UCSD-AML1 (cell line): ENCODE results near the gene PGP.
A peak's percentile ranks its signal among the peaks of the same experiment; 100 is the strongest.
"Not testable (repeated sequence)": the region's sequence is repeated elsewhere in the genome, so short reads cannot be mapped to it uniquely, and the experiment has no call there.

ENCODE experiments used
- DNase-seq: peaks from one replicate; lab custom pipeline; 2025; ENCODE audit not compliant: unreplicated experiment; lab: John Stamatoyannopoulos, UW

Gene PGP, protein sequence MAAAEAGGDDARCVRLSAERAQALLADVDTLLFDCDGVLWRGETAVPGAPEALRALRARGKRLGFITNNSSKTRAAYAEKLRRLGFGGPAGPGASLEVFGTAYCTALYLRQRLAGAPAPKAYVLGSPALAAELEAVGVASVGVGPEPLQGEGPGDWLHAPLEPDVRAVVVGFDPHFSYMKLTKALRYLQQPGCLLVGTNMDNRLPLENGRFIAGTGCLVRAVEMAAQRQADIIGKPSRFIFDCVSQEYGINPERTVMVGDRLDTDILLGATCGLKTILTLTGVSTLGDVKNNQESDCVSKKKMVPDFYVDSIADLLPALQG

DNA sequence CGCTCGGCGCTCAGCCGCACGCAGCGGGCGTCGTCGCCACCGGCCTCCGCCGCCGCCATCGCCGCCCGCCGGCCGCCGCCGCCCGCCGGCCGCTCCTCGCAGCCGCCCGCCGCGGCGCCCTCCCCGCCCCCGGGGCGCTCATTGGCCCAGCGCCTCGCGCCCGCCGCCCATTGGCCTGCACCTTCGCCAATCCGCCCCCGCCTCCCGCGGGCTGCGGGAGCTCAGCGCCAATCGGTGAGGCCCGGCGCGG lies at the start of gene PGP:
Gene PGP (minus strand): TSS at position 122 of the 250 bp plus-strand sequence. CDS start 63 bp downstream, at position 59.
- DNase-seq = no peak

DNA sequence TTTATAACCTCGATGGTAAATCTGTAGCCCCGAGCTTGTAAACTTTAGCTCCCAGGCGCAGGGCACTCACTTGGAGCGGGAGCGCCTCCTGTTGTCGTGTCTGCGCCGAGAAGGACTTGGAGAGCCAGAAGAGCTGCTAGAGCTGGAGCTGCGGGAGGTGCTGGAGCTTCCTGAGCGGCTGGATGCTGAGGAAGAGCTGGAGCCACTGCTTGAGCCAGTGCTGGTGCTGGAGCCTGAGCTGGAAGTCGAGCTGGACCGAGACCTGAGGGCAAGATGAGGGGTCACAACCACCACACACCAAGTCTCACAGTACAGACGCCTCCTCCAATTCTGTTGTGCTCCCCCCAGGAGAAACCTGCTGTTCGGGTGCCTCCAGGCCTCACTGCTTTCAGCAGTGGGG lies 48.4 kb upstream of the PGP start:
- DNase-seq = not testable (repeated sequence)

DNA sequence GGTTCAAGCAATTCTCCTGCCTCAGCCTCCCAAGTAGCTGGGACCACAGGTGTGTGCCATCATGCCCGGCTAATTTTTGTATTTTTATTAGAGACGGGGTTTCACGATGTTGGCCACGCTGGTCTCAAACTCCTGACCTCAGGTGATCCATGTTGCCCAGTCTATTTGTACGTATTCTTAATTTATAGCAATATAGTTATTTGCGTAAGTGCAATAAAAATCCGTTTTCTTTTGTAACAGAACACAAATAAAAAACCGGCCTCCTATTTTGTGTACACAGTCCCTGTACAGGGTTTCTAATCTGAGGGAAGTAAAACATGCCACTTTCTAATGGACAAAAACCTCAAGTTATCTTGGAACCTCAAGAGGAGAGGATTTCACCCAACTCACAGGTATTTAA lies 45.6 kb upstream of the PGP start:
- no peak for DNase-seq

DNA sequence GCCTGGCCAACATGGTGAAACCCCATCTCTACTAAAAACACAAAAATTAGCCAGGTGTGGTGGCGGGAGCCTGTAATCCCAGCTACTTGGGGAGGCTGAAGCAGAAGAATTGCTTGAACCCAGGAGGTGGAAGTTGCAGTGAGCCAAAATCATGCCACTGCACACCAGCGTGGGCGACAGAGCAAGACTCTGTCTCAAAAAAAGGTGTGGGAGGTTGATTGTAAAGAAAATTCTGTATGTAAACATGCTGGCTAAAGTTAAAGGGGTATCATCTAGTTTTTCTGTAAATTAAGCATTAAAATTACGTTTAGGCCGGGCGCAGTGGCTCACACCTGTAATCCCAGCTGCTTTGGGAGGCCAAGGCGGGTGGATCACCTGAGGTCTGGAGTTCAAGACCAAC lies 43.9 kb upstream of the PGP start:
- DNase-seq = not testable (repeated sequence)

DNA sequence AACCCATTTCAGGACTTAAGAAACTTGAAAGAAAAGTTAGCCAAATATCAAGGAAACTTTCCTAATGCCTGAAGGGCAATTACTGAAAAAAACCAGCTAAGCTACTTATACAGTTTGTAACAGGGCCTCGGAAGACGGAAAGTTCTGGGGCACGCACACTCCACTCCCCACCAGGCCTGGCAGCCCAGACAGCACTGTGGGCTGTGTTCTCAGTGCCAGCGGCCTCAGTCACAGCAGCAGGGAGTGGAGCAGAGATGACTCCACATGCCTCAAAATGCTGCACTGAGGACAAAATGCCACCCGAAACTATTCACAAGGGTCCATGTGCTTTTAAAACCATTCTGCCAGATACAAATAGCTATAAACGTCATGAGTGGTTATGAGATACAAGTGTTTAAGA lies 43.1 kb upstream of the PGP start:
- no peak for DNase-seq

DNA sequence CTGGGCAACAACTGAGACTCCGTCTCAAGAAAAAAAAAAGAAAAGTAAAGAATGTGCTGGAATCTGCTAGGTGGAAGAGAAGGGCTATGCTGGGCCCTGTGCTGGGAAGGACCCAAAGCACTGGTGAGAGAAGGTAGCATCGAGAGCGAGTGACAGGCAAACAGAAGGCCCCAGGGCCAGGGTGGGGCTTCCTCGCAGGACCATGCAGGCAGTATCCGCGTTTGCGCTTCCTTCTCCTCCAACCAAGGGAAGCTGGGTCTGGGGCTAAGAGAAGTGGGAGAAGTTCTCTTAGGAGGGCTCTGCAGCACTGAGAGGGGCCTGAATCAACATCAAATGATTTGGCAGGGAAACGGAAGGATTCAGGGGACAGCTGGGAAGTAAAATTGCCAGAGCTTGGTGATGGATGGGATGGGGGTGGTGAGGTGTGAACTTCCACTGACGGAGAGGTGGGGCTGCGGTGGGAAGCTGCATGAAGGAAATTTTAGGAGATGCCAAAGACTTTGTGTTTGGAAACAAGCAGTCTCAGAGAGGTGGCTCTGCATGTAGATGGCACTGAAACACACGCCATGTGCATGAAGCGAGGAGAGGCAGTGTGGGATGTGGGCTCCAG lies 42.0 kb upstream of the PGP start:
- DNase-seq = no peak

DNA sequence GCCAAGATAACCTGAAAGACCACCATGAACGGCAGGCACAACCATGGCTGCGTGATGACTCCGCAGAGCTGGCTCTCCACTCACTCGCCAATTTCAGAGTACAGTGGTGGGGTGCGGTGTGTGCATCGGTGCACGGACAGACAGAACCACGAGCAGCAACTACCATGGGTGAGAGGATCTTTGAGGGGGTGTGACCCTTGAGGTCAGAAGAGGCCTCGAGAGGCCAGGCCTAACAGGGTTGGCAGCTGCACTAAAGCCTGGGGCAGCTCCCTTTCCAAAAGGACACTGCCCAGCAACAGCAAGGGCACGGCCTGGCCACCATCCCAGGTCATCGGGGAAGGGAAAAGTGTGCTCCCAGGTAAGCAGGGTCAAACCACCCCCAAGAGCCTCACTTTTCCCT lies 38.7 kb upstream of the PGP start:
- DNase-seq = no peak

DNA sequence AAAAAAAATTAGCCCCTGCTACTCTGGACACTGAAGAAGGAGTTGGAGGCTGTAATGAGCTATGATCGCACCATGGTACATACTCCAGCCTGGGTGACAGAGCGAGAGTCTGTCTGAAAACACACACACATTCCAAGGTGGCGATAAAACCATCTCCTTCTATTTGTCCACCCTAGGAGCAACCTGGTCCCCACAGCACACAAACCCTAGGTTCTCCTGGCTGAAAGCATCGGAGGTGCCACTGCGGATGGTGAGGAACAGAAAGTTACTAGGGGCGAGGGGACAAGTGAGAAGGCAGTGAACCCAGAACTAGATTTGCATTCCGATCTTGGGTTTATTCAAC lies 38.1 kb upstream of the PGP start:
- no peak for DNase-seq

DNA sequence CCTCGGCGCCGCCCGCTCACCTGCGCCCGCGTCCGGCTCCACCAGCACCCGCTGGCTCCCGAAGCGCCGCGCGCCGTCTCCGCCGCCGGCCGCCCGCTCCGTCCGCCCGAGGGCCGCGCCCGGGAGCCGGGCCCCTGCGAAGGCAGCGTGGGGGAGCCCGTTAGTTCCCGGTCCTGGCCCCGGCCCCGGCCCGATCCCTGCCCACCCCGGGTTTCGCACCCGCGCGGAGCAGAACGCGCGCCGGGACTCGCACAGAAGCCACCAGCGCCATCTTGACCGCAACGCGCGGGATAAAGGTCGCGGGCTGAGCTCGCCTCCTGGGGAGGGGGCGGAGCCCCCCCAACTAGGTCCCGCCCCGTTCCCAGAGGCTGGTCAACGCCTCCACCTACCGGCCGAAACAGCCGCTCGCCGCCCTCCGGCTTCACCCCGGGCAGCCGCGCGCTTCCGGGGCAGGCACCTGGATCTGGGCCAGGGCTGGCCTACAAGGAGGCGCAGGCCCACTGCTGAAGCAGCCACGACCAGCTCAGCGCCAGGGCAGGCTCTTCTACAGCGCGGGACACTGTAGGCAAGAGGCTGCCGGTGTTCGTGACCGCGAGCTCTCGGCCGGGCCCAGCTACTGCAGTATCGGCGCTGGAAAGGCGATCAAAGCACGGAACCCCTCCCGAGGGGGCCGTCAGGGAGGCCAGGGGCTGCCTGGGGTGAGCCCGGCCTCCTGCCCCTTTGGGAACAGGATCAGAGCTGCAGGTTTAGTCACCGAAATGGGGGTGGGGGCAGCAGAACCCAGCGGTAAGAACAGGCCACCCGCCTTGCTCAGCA lies 36.9 kb upstream of the PGP start, which contains the start of gene ECI1:
Gene ECI1 (minus strand): TSS at position 292 of the 816 bp plus-strand sequence. CDS start 21 bp downstream, at position 271.
- DNase-seq = peak; percentile 95

DNA sequence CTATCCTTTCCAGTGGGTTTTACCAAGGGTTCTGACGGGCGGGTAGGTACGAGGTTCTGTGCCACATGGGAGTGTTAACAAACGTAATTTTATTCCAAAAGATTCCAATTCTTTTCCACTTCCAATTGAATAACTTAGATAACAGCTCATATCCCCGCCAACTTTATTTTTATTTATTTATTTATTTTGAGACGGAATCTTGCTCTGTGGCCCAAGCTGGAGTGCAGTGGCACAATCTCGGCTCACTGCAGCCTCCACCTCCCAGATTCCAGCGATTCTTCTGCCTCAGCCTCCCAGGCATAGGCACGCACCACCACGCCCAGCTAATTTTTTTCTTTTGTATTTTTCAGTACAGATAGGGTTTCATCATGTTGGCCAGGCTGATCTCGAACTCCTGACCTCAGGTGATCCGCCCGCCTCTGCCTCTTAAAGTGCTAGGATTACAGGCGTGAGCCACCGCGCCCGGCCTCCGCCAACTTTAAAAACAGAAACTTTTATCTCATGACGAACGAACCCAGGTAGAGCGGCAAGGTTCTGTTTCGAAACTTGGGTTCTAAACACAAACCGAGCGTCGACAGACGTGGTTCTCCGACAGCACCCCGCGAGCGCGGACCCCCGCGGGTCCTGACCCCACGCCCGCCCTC lies 36.1 kb upstream of the PGP start:
- DNase-seq = peak; percentile 44

DNA sequence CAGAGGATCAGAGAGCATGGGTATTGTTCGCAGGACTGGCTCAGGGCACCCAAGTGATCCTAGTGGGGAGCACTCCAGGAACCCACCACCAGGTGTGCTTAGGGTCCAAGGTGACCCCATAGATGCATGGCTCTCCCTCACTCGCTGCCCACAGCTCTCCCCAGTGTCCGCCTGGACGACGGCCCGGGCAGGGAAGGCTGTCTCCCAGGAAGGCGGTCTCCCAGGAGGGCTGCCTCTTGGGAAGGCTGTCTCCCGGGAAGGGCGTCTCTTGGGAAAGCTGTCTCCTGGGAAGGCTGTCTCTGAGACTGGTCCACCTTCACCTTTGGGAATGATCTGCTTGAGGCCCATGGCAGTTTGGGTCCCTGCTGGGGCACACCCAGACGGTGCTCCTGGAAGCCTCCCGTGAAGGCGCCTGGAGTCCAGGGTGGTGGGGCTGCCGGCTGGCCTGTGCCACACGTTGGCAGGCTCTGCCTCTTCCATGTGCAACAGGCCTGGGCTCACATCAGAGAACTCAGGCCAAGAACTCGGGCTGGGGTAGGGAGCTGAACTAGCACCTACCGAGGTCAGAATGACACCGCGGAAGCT lies 31.8 kb upstream of the PGP start:
- DNase-seq = no peak

DNA sequence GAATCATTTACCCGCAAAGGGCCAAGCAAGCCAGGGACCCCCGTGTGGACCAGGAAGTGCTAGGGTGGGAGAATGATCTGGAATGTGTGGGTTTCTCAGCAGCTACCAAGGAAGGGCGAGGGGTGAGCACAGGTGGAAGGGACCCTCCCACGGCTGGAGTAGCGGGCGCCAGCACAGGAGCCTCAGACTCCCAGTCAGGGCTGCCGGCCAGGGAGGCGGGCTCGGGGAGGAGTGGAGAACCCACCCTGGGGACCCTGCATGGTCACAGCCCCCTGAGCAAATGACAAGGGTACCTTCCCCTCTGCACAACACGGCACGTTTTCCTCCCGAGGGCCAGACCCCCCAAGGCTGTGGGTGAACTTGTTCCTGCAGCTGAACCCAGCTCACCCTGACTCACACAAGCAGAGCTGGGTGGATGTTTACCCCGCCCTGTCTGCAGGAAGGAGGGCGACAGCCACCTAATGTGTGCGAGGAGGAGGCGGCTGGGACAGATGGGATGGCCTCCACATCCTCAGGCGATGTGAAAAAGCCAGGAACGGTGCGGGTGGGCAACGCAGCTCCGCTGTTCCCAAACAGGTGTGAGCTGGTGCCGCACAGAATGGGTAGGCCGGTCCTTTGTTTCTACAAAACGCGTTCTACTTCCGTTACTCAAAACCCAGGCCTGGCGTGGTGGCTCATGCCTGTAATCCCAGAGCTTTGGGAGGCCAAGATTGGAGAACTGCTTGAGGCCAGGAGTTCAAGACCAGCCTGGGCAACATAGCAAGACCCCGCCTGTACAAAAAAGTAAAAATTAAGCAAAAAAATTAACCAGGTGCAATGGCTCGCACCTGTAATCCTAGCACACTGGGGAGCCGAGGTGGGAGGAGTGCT lies 30.5 kb upstream of the PGP start:
- no peak for DNase-seq

DNA sequence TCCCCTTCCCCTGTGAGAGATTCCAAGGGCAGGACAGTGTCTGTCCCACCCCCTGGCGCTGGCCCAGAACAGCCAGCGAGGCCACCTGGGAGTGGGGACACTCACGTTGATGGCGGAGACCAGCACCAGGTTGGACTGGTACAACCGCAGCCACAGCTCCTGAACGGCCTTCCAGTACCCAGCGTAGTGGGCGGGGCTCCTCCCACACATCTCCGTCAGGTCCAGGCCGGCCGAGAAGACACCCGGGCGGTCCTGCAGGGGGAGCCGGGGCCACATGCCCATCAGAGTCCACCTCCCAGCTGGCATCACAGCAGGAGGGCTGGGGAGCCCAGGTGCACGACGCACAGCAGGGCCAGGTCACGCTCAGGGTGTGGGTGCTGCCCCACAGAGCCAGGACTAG lies 29.7 kb upstream of the PGP start:
- no peak for DNase-seq

DNA sequence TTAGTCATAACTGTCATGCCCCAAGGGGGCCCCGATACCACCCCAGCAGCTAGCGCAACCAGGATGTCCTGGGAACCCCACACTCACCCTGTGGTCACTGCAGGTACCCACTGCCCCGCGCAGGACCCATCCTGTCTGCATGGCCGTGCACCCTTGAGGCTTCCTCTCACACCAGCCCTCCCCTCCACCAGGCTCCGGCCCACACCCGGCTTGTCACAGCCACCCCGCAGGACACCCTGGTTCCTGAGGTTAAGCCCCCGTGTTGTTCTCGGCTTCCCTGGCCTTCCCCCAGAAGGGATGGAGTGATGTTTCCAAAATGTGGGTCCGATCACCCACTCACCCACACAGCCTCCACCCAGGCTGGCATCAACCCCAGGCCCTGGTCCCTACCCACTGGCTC lies 29.1 kb upstream of the PGP start:
- no peak for DNase-seq

DNA sequence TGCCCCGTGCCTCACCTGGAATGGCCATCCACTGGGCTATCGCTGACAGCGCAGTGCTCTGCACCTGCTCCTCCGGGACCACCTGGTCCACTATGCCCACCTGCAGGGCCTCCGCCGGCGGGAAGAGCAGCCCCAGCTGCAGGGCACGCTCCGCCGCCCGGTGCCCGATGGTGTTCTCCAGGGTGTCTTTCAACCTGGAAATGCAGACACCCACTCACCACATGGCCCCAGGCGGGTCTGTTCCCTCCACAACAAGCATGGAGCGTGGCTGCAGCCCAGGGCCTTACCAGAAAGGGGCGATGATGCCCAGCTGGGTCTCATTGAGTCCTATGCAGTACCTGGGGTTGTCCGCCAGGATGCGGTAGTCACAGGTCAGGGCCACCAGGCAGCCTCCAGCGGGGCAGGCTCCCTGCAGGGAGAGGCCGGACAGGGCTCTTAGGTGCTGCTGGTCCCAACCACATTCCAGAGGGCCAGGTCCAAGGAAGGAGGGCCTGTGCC lies 28.4 kb upstream of the PGP start:
- peak; percentile 16 for DNase-seq

DNA sequence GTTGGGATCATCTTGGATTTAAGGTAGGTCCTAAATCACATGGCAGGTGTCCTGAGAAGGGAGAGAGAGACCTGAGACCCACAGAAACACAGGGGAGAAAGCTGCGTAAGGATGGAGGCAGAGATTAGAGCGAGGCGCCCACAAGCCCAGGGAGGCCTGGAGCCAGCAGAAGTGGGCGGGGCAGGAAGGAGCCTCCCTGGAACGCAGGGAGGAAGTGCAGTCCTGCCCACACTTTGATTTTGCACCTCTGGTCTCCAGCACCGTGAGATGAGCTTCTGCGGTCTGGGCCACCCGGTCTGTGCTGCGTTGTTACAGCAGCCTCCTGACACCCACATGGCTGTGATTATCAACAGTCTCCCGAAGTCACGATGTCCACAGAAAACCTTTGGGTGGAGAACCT lies 28.0 kb upstream of the PGP start:
- no peak for DNase-seq

DNA sequence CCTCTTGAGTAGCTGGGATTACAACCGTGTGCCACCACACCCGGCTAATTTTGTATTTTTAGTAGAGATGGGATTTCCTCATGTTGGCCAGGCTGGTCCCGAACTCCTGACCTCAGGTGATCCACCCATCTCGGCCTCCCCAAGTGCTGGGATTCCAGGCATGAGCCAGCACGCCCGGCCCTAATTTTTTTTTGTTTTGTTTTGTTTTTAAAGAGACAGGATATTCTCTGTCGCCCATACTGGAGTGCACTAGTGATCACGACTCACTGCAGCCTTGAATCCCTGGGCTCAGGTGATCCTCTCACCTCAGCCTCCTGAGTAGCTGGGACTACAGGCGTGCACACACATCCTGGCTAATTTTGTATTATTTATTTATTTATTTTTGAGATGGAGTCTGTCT lies 25.7 kb upstream of the PGP start:
- not testable (repeated sequence) for DNase-seq

DNA sequence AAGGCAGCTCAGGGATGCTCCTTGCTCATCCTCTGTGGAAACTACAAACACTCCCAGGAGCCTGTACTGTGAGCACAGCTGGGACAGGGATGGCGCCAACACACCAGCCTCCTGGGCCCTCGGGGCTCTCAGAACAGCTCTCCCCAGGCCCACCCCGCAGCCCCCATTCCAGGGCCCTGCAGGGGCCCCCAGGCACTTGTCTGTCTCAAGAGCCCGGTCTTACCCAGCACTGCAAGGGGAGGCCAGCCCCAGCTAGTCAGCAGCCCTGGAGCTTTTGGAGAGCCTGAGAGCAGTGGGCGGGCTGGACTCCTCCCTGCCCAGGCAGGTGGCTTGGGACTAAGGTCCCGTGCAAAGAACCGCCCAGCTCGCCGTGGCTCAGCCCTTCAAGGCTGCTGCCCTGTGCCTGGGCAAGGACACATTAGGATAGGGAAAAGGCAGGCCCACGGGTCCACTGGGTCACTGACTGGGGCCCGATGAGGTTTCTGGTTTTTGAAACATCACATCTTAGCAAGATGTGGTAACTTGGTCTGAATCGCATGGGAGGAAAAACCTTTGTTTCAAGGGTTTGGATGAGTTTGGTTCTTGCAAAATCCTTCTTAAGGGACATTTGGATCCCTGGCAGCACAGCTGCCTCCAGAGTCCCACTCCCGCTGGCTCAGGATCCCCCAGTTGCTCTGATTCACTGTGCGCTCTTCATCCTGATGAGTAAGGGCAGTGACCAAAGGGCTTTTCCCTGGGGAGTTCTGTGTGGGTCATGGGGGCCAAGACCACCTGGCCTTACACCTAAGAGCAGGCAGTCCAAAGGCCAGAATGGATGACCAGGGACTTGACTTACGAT lies 24.4 kb upstream of the PGP start:
- DNase-seq = no peak

DNA sequence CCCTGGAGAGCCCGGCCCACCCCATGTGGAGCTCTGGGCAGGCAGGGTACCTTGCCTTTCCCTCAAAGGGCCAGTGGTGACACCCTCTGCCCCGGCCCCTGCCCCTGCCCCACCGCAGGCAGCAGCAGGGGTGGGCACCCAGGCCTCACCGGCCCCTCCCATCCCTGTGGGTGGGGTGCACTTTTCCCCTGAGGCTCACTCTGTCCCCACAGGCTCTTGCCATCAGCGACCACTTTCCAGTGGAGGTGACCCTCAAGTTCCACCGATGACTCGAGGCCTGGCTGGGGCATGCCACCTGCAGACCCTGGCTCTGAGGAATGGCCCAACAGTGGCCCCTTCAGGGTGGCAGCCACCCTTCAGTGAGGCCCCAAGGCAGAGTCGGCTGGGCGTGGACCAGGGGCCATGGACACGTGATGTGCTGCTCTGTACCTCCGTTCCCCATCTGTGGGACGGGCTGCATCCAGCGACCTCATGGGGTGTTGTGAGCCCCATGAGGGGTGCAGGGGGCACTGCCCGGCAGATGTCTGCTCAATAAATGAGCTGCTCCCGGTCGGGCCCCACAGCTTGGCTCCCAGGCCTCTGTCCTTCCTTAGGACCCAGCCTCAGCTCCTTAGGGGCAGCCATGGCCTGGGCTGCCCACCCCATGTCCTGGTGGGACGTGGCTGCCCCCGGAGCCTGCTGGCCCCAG lies 23.7 kb upstream of the PGP start:
- DNase-seq = no peak
